Muscle layer of duodenum (tissue), 2 donors: ENCODE data around the gene IL11.

Source experiments
- H3K27ac ChIP-seq: one replicate; pipeline ENCODE4 v1.7.0; 2013; ENCODE audit warnings: mild to moderate bottlenecking, low read length
- H3K27me3 ChIP-seq: one replicate; pipeline ENCODE4 v1.7.0; 2013; ENCODE audit warnings: low read depth, mild to moderate bottlenecking, control low read depth, low read length
- H3K36me3 ChIP-seq, 2 donors: one replicate each; pipeline ENCODE4 v1.7.0; 2013; ENCODE audit warnings: low read length in 2 of 2, control low read depth in 1 of 2, mild to moderate bottlenecking in 1 of 2; ENCODE audit not compliant: insufficient read depth in 2 of 2, control insufficient read depth in 1 of 2
- H3K4me1 ChIP-seq, 2 donors: one replicate each; pipeline ENCODE4 v1.7.0; 2013; ENCODE audit warnings: low read length in 2 of 2, mild to moderate bottlenecking in 2 of 2, control low read depth in 1 of 2, moderate library complexity in 1 of 2; ENCODE audit not compliant: insufficient read depth in 2 of 2, control insufficient read depth in 1 of 2
- H3K4me3 ChIP-seq, 2 donors: one replicate each; pipeline ENCODE4 v1.7.0; 2013; ENCODE audit warnings: low read length in 2 of 2, low read depth in 1 of 2, mild to moderate bottlenecking in 1 of 2
- H3K9me3 ChIP-seq, 2 donors: one replicate each; pipeline ENCODE4 v1.7.0; 2013; ENCODE audit warnings: low read length in 2 of 2, control low read depth in 1 of 2, mild to moderate bottlenecking in 1 of 2; ENCODE audit not compliant: control insufficient read depth in 1 of 2
- donor health status: healthy.

The IL11 gene

GRCh38 chr19:55346725-55347441 is 23.4 kb downstream of the IL11 start:
- Histone ChIP-seq H3K36me3 (peaks cover 9 to 34% of the 10 kb centered on the region in 2 donors), H3K27me3 (peaks cover 9% of the 10 kb centered on the region), H3K27ac (no peak overlapping the region), H3K4me3 (no peak overlapping the region), H3K9me3 (no peaks in the 10 kb centered on the region), H3K4me1 (peaks cover 0 to 5% of the 10 kb centered on the region in 2 donors)

DNA sequence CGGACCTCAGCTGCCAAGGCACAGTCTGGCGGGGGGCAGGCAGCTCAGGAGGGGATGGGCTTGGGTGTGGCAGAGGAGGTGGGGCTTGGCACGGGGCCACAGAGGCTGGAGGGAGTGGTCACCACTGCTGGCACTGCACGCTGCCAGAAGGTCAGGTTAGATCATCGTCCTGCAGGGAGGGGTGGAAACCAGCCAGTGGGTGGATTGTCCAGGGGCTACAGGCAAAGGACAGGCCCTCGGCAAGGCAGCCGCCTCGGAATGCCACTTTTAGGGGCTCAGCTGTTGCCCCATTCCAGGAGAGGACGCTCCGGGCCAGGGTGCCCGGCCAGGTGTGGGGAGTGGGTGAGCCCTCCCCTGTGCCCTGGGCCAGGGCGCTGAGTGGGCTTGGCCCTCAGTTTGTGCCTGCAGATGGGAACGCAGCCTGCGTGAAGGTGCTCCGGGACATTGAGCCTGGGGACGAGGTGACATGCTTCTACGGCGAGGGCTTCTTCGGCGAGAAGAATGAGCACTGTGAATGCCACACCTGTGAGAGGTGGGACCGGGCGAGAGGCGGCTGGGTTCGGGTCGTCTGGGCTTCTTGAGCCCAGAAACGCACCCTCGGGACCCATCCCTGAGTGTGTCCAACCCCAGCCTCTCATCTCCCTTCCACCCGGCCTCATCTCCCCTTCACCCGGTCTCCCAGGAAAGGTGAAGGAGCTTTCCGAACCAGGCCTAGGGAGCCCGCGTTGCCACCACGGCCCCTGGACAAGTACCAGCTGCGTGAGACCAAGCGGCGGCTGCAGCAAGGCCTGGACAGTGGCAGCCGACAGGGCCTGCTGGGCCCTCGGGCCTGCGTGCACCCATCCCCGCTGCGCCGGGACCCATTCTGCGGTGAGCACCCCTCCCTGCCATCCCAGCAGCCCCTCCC is 24.2 kb downstream of the IL11 start:
- H3K4me3 ChIP-seq, result no peak overlapping the region
- H3K27me3 ChIP-seq, result peaks cover under 1% of the 10 kb centered on the region
- H3K27ac ChIP-seq, result no peak overlapping the region
- H3K4me1 ChIP-seq, result peaks cover 0 to 12% of the 10 kb centered on the region in 2 donors
- no peaks in the 10 kb centered on the region for H3K9me3 ChIP-seq
- H3K36me3 ChIP-seq, result peaks cover 9 to 35% of the 10 kb centered on the region in 2 donors

GRCh38 chr19:55345101-55345817 is 25.0 kb downstream of the IL11 start:
- H3K27me3 ChIP-seq, result no peaks in the 10 kb centered on the region
- H3K36me3 ChIP-seq, result peaks cover 9 to 35% of the 10 kb centered on the region in 2 donors
- no peaks in the 10 kb centered on the region for H3K9me3 ChIP-seq
- H3K27ac ChIP-seq, result no peak overlapping the region
- peaks cover 0 to 18% of the 10 kb centered on the region in 2 donors for H3K4me1 ChIP-seq
- no peak overlapping the region for H3K4me3 ChIP-seq

DNA sequence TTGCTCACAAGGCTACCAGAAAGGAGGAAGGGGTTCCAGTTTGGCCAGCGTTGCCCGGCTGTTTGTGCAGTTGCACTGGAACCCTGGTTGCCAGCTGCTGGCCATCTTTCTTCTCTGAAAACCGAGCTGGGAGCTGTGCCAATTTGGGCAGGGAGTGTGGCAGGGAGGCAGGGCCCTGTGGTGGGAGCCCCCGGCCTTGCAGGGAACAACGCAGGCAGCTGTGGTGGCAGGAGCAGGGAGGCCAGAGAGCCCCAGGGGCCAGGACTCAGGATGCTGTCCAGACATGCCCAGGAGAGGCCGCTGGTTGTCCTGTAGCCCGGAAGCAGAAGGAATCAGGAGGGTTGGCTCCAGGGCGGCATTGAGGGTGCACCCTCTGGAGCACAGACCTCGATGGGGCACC is 25.8 kb downstream of the IL11 start:
- H3K36me3 ChIP-seq, result peaks cover 9 to 35% of the 10 kb centered on the region in 2 donors
- no peak overlapping the region for H3K4me3 ChIP-seq
- H3K27me3 ChIP-seq, result no peaks in the 10 kb centered on the region
- no peaks in the 10 kb centered on the region for H3K9me3 ChIP-seq
- H3K27ac ChIP-seq, result no peak overlapping the region
- H3K4me1 ChIP-seq, result peaks cover 0 to 20% of the 10 kb centered on the region in 2 donors

GRCh38 chr19:55341595-55342531 is 28.4 kb downstream of the IL11 start:
- Histone ChIP-seq H3K27ac (no peak overlapping the region), H3K9me3 (no peaks in the 10 kb centered on the region), H3K27me3 (no peaks in the 10 kb centered on the region), H3K36me3 (peaks cover 9 to 32% of the 10 kb centered on the region in 2 donors), H3K4me1 (peaks cover 3 to 28% of the 10 kb centered on the region in 2 donors), H3K4me3 (peak overlapping the region in 1 of 2 donors; percentile 77)

GRCh38 chr19:55341171-55341588 is 29.1 kb downstream of the IL11 start:
- H3K4me3 ChIP-seq, result peak overlapping the region; percentile 77 to 79
- peaks cover 3 to 28% of the 10 kb centered on the region in 2 donors for H3K4me1 ChIP-seq
- H3K27me3 ChIP-seq, result no peaks in the 10 kb centered on the region
- no peaks in the 10 kb centered on the region for H3K9me3 ChIP-seq
- no peak overlapping the region for H3K27ac ChIP-seq
- peaks cover 9 to 29% of the 10 kb centered on the region in 2 donors for H3K36me3 ChIP-seq

GRCh38 chr19:55340784-55341147 is 29.5 kb downstream of the IL11 start:
- peak overlapping the region; percentile 77 to 79 for H3K4me3 ChIP-seq
- H3K27me3 ChIP-seq, result no peaks in the 10 kb centered on the region
- peaks cover 9 to 25% of the 10 kb centered on the region in 2 donors for H3K36me3 ChIP-seq
- H3K9me3 ChIP-seq, result no peaks in the 10 kb centered on the region
- H3K4me1 ChIP-seq, result peaks cover 3 to 26% of the 10 kb centered on the region in 2 donors
- no peak overlapping the region for H3K27ac ChIP-seq

DNA sequence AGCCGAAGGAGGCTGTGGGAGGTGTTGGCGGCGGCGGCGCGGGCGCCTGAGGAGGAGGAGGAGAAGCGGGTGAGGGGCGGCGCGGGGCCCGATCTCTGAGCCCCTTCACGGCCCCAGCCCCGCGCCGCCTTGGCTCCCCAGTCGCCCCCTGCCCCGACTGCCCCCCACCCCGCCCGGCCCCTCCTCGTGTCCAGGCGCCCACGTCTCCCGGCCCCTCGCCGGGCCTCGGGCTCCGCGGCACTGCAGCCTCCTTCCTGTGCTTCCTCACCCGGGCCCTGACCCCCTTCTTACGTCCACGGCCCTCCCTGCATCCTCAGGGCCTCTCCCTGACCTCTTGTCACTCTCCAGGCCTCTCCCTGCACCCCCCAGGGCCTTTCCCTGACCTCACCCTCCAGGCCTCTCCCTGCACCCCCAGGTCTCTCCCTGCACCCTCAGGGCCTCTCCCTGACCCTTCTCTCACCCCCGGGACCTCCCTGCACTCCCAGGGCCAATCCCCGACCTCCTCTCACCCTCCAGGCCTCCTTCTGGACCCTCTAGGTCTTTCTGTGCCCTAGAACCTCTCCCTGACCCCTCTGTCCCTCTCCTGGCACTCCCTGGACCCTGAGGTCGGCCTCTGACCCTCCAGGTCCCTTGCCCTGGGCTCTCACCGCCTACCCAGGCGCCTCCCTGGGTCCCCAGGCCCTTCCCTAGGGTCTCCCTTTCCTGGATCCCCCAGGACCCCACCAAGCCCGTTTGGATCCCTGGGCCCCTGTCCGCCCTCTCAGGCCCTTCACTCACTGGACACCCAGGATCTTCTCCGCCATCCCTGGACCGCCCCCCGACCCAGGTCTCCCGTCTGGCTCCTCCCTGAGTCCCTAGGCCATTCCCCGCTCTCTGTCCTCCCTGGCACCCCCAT is 30.1 kb downstream of the IL11 start:
- peak overlapping the region; percentile 77 to 79 for H3K4me3 ChIP-seq
- peak overlapping the region; percentile 86 for H3K27ac ChIP-seq
- no peaks in the 10 kb centered on the region for H3K9me3 ChIP-seq
- H3K4me1 ChIP-seq, result peaks cover 3 to 22% of the 10 kb centered on the region in 2 donors
- peaks cover 9 to 25% of the 10 kb centered on the region in 2 donors for H3K36me3 ChIP-seq
- H3K27me3 ChIP-seq, result no peaks in the 10 kb centered on the region

GRCh38 chr19:55339105-55339888 is 31.0 kb downstream of the IL11 start, which contains the start of gene KMT5C:
Gene KMT5C, plus strand, starts transcription at chr19:55339876. Its CDS starts 2,061 bp downstream, at chr19:55341937.
- H3K27me3 ChIP-seq, result no peaks in the 10 kb centered on the region
- H3K36me3 ChIP-seq, result peaks cover 9 to 25% of the 10 kb centered on the region in 2 donors
- no peaks in the 10 kb centered on the region for H3K9me3 ChIP-seq
- H3K4me1 ChIP-seq, result peaks cover 3 to 22% of the 10 kb centered on the region in 2 donors
- H3K27ac ChIP-seq, result peak within 1 kb of the TSS; percentile 96
- peak within 1 kb of the TSS; percentile 77 to 79 for H3K4me3 ChIP-seq
